Measurements from ENCODE around the gene TMEM138. TPM values are rescaled to one million over a fixed set of nuclear protein-coding genes. Genes with fewer than 3 reads are reported as not detected.
A peak's percentile ranks its signal among the peaks of the same experiment; 100 is the strongest.

TMEM138 gene
- polyA plus RNA-seq (ENCODE audit: low read depth in 6 of 6): 10 to 100 TPM; 37.9 to 56.4 (median 41.9) TPM

DNA sequence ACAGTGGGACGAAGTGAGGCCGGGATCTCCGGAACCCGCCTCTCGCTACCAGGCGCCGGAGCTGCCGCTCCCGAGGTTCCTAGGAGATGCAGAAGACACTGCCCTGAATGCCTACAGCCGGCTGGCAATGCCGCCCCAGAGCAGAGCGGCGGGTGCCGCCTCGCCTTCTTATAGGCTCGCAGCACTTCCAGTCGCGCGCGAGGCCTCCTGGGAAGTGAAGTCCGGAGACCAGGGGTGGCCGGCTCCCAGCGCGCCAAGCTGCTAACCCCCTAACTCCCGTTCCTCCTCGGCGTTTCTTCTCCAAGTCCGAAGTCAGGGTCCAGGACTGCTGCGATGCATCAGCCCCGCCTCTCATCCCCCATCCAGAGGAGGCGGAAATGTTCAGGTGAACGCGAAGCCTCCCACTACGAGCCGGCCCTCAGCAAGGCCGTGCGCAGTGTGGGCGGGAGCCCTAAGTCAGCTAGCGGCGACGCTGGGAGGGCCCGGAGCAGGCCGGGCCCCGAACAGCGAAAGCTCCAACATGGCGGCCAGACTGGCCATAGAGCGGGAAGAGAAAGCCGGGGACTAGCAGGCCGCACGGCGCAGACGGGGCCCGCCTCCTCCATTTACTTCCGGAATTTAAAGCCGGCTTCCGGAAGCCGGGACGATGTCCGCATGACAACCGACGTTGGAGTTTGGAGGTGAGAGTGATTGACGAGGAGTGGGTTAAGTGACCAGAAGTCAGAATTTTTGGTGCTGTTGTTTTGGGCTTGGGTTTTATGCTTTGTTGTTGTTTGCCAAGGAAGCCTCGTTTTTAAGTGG is at the start of gene TMEM138, which contains the start of gene CYB561A3:
TSS of gene TMEM138 (plus strand) at position 634 of the 801 bp plus-strand sequence. CDS start 2,017 bp downstream, outside the sequence.
TSS of gene CYB561A3 (minus strand) at position 142 of the 801 bp plus-strand sequence. CDS start 5,169 bp downstream, outside the sequence.
- Mint-ChIP-seq H3K36me3 (peaks cover 0 to 5% of the 10 kb centered on the region in 2 donors), H3K27me3 (no peaks in the 10 kb centered on the region), H3K4me1 (peaks cover 29 to 62% (median 58%) of the 10 kb centered on the region in 3 donors), H3K9me3 (no peaks in the 10 kb centered on the region), H3K4me3 (peak within 1 kb of the TSS; percentile 91 to 100 (median 96)), H3K27ac (peak within 1 kb of the TSS; percentile 96 to 99 (median 98))
- ATAC-seq (ENCODE audit: low read depth in 2 of 2) (peak; percentile 70 to 74), DNase-seq (peak; percentile 86)

DNA sequence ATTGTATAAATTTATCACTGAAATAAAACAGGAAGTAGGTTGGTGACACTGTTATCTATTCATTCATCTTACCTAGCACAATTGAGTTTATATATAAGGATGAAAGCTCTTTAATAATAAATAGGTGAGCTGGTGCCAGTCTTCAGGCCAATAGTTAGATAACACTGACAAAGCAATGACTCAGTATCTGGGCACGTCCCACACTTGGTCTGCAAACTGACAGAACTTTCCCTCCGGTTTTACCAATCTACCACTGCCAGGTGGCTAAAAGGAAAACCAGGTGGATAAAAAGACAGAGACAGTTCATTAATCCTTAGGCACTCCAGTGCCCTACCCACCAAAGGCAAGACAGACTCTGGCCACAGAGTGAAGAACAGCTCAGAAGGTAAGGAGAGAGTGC is 46.9 kb upstream of the TMEM138 start:
- Mint-ChIP-seq H3K4me1 (no peaks in the 10 kb centered on the region), H3K27ac (no peak overlapping the region), H3K9me3 (no peaks in the 10 kb centered on the region), H3K4me3 (no peak overlapping the region), H3K36me3 (peaks cover 22 to 29% of the 10 kb centered on the region in 2 donors), H3K27me3 (no peaks in the 10 kb centered on the region)
- DNase-seq (no peak), ATAC-seq (ENCODE audit: low read depth in 2 of 2) (no peak)

DNA sequence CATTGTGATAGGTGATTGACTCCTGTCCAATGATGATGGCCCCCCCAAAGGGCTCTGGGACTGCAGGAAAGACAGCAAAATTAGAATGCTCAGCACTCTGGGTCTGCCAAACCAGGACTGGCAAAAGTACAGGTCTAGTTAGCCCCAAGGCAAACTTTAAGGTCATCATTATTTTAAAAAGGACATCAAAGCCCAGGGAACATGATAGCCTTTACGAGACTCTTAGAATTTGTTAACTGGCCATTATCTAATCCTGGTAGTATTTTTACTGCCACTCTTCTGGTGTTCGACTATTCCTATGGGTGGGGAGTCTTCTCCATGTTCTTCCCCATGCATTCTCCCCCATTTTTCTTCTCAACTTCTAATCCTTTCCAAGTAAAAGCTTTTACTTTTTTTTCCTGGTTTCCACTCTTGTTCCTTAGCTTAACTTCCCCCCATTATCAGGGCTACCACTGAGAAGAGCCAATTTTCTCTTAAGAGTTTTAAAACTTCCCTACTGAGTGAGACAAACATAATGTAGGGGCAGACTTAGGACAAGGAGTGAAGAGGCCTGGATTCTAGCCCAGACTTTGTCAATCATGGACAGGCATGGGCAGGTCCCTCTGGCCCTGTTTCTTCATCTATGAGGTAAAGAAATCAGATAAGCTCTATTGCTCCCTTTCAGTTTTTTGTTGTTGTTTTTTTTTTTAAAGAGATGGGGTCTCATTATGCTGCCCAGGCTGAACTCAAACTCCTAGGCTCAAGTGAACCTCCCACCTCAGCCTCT is 36.3 kb upstream of the TMEM138 start:
- H3K27me3 Mint-ChIP-seq: no peaks in the 10 kb centered on the region
- H3K9me3 Mint-ChIP-seq: no peaks in the 10 kb centered on the region
- DNase-seq (no peak), ATAC-seq (ENCODE audit: low read depth in 2 of 2) (no peak)
- H3K36me3 Mint-ChIP-seq: peaks cover 13 to 44% of the 10 kb centered on the region in 2 donors
- H3K4me3 Mint-ChIP-seq: no peak overlapping the region
- H3K4me1 Mint-ChIP-seq: peaks cover 12 to 19% (median 18%) of the 10 kb centered on the region in 3 donors
- no peak overlapping the region for H3K27ac Mint-ChIP-seq

DNA sequence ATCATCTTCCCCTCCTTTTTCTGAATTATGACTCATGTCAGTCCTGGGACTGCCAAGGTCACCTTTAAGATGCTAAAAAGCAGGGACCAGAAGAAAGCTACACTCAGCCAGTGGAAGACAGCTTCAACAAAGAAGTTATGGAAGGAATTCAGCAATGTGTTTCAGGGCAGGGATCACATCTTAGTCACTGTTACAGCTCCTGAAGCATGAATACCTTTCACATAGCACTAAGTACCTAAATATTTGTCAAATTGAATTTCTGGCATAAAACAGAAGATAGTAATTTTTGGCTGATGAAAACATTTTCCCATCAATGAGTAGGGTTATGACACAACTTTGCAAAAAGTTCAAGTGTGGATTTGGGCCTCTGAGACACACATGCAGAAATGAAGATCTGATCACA is 34.5 kb upstream of the TMEM138 start:
- peaks cover 3 to 31% of the 10 kb centered on the region in 2 donors for H3K36me3 Mint-ChIP-seq
- H3K4me1 Mint-ChIP-seq: peaks cover 30 to 36% (median 36%) of the 10 kb centered on the region in 3 donors
- H3K27me3 Mint-ChIP-seq: no peaks in the 10 kb centered on the region
- H3K4me3 Mint-ChIP-seq: no peak overlapping the region
- DNase-seq (no peak), ATAC-seq (ENCODE audit: low read depth in 2 of 2) (no peak)
- H3K9me3 Mint-ChIP-seq: no peaks in the 10 kb centered on the region
- H3K27ac Mint-ChIP-seq: peak overlapping the region in 1 of 6 donors; percentile 20

DNA sequence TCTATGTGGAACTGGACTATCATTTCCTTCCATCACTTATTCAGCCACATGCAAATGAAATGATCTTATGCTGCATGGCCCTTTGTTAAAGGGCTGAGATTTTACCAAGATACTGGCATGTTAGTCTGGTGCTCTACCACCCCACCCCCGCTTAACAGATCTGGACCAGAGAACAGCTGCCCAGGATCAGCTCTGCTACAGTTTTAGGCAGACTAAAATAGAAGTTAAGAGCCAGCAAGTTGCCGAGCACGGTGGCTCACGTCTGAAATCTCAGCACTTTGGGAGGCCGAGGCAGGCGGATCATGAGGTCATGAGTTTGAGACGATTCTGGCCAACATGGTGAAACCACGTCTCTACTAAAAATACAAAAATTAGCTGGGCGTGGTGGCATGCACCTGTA is 33.8 kb upstream of the TMEM138 start:
- Mint-ChIP-seq H3K27ac (peak overlapping the region in 1 of 6 donors; percentile 20), H3K4me1 (peaks cover 37 to 40% (median 38%) of the 10 kb centered on the region in 3 donors), H3K27me3 (no peaks in the 10 kb centered on the region), H3K9me3 (no peaks in the 10 kb centered on the region), H3K36me3 (peaks cover 0 to 27% of the 10 kb centered on the region in 2 donors), H3K4me3 (no peak overlapping the region)
- ATAC-seq (ENCODE audit: low read depth in 2 of 2) (no peak), DNase-seq (no peak)

DNA sequence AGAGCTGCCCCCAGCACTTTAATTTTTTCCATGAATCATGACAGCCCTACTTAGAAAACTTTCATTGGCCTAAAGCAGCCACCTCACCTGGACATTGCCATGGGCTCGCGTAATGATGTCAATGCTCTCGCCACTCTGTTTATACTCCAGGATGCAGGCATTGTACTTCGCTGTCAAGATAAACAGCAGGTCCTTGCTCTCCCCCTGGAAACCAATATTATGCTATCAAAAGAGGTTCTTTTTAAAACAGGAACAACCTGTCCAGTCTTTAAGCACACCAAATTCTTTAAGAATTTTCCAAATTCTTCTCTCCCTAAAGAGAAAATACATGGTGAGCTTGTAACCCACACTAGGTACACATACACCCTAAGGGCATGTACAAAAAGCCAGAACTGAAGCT is 32.3 kb upstream of the TMEM138 start:
- Mint-ChIP-seq H3K4me1 (peaks cover 44 to 48% (median 45%) of the 10 kb centered on the region in 3 donors), H3K4me3 (peak overlapping the region in 1 of 8 donors; percentile 91), H3K9me3 (no peaks in the 10 kb centered on the region), H3K36me3 (peaks cover 0 to 18% of the 10 kb centered on the region in 2 donors), H3K27me3 (no peaks in the 10 kb centered on the region), H3K27ac (peak overlapping the region in 3 of 6 donors; percentile 26 to 91 (median 32))
- DNase-seq: no peak
- no peak for ATAC-seq (ENCODE audit: low read depth in 2 of 2)

DNA sequence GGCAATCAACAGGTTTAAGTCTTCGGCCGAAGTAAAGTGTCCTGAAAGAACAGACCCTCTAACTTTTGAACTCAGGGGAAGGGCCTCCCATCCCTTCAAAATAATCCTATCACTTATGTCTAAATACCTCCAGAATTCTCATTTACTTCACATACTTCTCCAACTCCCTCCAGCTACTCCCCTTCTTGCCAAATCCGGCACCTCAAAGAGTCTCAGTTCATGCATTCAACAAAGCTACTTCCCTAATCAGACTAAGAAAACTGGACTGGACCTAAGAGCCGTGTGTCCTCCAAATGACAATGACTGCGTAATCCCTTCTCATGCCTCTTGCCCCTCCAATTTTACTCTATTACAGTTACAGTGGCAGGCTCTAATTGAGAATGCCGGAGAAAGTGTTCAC is 30.5 kb upstream of the TMEM138 start:
- H3K4me1 Mint-ChIP-seq: peaks cover 44 to 60% (median 53%) of the 10 kb centered on the region in 3 donors
- H3K4me3 Mint-ChIP-seq: peak overlapping the region; percentile 85 to 98 (median 94)
- DNase-seq (no peak), ATAC-seq (ENCODE audit: low read depth in 2 of 2) (no peak)
- H3K27me3 Mint-ChIP-seq: no peaks in the 10 kb centered on the region
- peaks cover 0 to 8% of the 10 kb centered on the region in 2 donors for H3K36me3 Mint-ChIP-seq
- peak overlapping the region in 5 of 6 donors; percentile 61 to 95 (median 86) for H3K27ac Mint-ChIP-seq
- no peaks in the 10 kb centered on the region for H3K9me3 Mint-ChIP-seq

DNA sequence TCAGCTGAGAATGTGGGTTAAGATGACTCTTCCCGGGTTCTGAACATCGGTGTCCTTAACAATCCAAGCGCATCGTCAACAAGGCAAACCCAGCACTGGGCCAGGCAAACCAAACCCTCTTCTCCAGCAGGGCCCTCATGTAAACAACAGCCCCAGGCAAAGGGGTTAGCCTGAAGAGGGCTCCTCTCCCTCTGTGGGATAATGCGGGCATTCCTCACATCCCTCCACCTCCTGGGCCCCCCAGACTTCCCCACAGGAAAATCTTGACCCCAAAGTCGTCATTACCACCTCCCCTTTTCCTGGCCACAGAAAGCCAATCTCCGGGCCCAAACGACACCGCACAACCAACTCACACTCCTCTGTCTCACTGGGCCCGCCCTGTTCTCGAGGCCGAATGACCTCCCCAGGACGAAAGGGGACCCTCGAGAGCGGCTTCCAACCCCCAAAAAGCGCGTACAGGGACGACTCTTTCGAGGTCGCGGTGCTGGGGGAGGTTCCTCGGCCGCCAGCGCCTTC is 29.8 kb upstream of the TMEM138 start:
- H3K9me3 Mint-ChIP-seq: no peaks in the 10 kb centered on the region
- H3K27me3 Mint-ChIP-seq: no peaks in the 10 kb centered on the region
- no peak for ATAC-seq (ENCODE audit: low read depth in 2 of 2)
- H3K4me3 Mint-ChIP-seq: peak overlapping the region; percentile 85 to 98 (median 94)
- H3K4me1 Mint-ChIP-seq: peaks cover 49 to 66% (median 59%) of the 10 kb centered on the region in 3 donors
- peak overlapping the region; percentile 86 to 98 (median 94) for H3K27ac Mint-ChIP-seq
- H3K36me3 Mint-ChIP-seq: peaks cover 0 to 8% of the 10 kb centered on the region in 2 donors
- no peak for DNase-seq

DNA sequence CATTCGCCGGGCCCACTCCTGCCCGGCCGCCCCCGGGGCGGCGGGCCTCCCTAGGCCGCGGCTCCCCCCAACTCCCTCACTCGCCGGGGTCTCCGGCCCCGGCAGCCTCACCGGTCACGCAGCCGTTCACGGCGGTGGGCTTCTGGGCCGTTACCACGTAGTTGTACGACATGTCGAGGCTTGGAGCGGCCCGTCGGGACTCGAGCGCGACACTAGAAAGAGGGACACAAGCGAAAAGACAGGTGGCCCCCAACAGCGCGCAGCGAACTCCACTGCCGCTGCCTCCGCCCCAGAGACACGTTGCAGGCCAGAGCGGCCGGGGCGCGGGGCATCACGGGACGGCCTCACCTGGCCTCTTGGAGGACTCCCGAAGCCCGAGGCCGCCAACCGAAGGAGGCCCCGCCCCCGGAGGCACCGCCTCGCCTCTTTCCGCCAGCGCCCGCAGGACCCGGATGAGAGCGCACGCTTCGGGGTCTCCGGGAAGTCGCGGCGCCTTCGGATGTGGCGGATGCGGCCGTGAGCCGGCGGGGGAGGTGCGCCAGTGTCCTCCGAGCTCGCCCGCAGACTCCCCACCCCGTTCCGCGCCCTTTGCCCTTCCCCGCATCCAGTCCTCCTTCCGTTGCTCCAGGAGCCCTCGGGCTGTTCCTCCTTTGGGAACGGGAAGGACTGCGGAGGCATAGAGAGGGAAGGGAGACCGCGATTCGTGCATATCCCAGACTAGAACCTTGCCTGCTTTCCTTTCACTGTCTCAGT is 29.2 kb upstream of the TMEM138 start, which contains the start of the genes DDB1 and TKFC:
TSS of gene DDB1 (minus strand) at position 309 of the 753 bp plus-strand sequence. CDS start at position 172, 137 bp downstream.
TSS of gene TKFC (plus strand) at position 432 of the 753 bp plus-strand sequence. CDS start 1,501 bp downstream, outside the sequence.
- no peaks in the 10 kb centered on the region for H3K9me3 Mint-ChIP-seq
- H3K4me1 Mint-ChIP-seq: peaks cover 46 to 66% (median 59%) of the 10 kb centered on the region in 3 donors
- ATAC-seq (ENCODE audit: low read depth in 2 of 2) (peak; percentile 87 to 90), DNase-seq (peak; percentile 90)
- H3K27me3 Mint-ChIP-seq: no peaks in the 10 kb centered on the region
- H3K4me3 Mint-ChIP-seq: peak within 1 kb of the TSS; percentile 85 to 98 (median 94)
- H3K27ac Mint-ChIP-seq: peak within 1 kb of the TSS; percentile 88 to 98 (median 96)
- peaks cover 0 to 8% of the 10 kb centered on the region in 2 donors for H3K36me3 Mint-ChIP-seq

DNA sequence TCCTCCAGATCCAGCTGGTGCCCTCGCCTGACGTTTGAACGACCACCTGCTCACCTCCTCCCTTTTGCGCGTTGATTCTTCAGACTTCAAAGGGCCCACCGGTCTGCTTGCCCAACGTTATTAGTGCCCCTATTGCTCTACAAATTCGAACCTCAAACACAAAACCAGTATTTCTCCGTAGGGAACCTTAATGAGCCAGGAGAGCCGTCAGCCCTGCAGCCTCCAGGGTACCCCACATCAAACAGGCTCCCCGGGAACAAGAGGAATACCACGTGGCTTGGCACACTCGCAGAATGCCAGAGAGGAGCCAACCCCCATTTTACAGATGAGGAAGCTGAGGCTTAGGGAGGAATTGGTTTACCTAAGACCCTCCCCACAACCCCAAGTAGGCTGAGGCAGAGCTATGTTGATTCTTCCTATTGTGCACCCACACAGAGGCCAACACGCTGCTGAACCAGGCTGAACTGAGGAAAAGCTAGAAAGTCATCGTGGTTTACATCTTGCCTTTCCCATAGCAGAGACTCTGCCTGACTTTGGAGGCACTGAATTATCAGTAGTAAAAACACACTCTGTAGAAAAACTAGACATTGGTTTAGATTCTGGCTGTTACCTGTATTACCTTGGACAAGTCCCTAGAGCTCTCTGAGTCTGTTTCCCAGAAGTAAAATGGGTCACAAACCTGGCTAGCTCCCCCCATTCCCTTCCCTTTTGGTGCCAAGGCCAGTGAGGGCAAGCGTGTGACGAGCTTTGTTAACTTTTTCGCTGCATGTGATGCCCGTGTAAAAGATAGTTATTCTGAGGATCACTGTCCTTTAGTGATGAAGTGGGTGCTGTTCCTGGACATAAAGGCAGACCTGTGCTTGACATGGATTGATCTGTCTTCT is 28.4 kb upstream of the TMEM138 start:
- DNase-seq (no peak), ATAC-seq (ENCODE audit: low read depth in 2 of 2) (peak; percentile 19 to 27)
- H3K27me3 Mint-ChIP-seq: no peaks in the 10 kb centered on the region
- H3K4me1 Mint-ChIP-seq: peaks cover 49 to 66% (median 66%) of the 10 kb centered on the region in 3 donors
- no peaks in the 10 kb centered on the region for H3K9me3 Mint-ChIP-seq
- H3K36me3 Mint-ChIP-seq: peaks cover 0 to 8% of the 10 kb centered on the region in 2 donors
- peak overlapping the region; percentile 85 to 98 (median 94) for H3K4me3 Mint-ChIP-seq
- H3K27ac Mint-ChIP-seq: peak overlapping the region; percentile 88 to 98 (median 96)

DNA sequence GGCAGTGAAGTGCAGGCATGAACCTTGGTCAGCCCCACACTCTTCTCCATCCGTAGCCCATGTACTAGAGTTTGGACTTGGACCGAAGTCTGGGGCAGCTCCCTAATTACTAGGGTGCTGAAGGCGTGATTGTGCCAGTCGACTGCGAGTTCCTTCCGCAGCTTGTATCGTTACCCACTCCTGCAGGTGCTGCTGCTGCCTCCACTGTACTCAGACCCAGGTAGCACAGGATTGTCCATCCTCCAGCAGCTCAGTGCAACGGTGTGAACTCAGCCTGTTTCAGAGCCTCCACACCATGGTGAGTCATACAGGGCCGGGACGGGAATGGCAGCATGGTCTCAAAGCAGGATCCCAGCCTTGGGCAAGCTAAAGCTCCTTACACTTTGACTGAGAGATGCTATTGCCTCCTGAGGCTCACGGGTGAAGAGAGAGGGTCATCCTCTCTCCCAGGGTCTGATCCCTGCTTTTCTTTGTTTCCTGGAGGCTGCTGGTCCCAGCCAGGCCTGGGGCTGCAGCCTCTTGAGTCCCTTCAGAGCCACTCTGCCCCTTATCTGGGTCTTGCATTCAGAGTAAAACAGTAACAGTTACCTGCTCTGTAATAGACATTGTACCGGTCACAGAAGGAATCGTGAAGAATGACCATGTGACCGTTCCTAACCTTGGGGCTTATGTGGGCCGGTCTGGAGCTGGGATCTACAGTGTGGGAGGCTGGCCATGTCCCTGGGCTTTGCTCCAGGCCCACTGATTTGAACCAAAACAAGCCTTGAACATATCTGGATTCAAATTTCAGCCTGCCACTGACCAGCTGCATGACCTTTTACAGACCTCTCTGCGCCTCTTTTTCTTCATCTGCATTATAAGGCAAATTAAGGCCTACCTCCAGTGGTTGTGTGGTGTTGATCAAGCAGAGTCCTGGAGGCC is 27.5 kb upstream of the TMEM138 start:
- Mint-ChIP-seq H3K4me1 (peaks cover 46 to 70% (median 58%) of the 10 kb centered on the region in 3 donors), H3K4me3 (peak overlapping the region; percentile 85 to 98 (median 94)), H3K36me3 (peaks cover 0 to 5% of the 10 kb centered on the region in 2 donors), H3K27me3 (no peaks in the 10 kb centered on the region), H3K9me3 (no peaks in the 10 kb centered on the region), H3K27ac (peak overlapping the region in 5 of 6 donors; percentile 36 to 98 (median 95))
- ATAC-seq (ENCODE audit: low read depth in 2 of 2) (no peak), DNase-seq (no peak)

Measured in naive B cell (primary cell).